MM.1S (cell line): ENCODE data around the gene FYCO1.

Source experiments
- DNase-seq: peaks from one replicate; pipeline ENCODE4 v3.0.0-alpha.2; 2015
- H2AFZ ChIP-seq: fragments of 300-600 bp; sonication (generic); 2 replicates; pipeline ENCODE4 v1.6.0; 2016; ENCODE audit warnings: antibody characterized with exemption, low read length
- H3F3A ChIP-seq: fragments of 300-600 bp; sonication (generic); 2 replicates; pipeline ENCODE4 v1.6.1; 2016; ENCODE audit warnings: mild to moderate bottlenecking, antibody characterized with exemption, low read length, moderate library complexity, mixed read lengths; ENCODE audit not compliant: insufficient read depth
- H3K27ac ChIP-seq: fragments of 300-600 bp; sonication (generic); 2 replicates; pipeline ENCODE4 v1.5.1; 2016; ENCODE audit warnings: mild to moderate bottlenecking, low read length
- H3K27me3 ChIP-seq: fragments of 300-600 bp; sonication (generic); replicated peaks from 2 replicates; pipeline ENCODE4 v1.6.0; 2016; ENCODE audit warnings: low read length; ENCODE audit not compliant: insufficient read depth
- H3K36me3 ChIP-seq: fragments of 300-600 bp; sonication (generic); replicated peaks from 2 replicates; pipeline ENCODE4 v1.6.1; 2016; ENCODE audit warnings: mild to moderate bottlenecking, low read length, mixed read lengths; ENCODE audit not compliant: insufficient read depth
- H3K4me1 ChIP-seq: fragments of 300-600 bp; sonication (generic); 2 replicates; pipeline ENCODE4 v1.6.1; 2016; ENCODE audit warnings: low read length, mixed read lengths
- H3K4me2 ChIP-seq: fragments of 300-600 bp; sonication (generic); 2 replicates; pipeline ENCODE4 v1.6.0; 2016; ENCODE audit warnings: low read depth, low read length
- H3K4me3 ChIP-seq: fragments of 300-600 bp; sonication (generic); 2 replicates; pipeline ENCODE4 v1.5.1; 2016; ENCODE audit warnings: low read length, mixed read lengths
- H3K79me2 ChIP-seq: fragments of 300-600 bp; sonication (generic); 2 replicates; pipeline ENCODE4 v1.6.1; 2016; ENCODE audit warnings: mixed run types, low read length, mixed read lengths
- H3K9ac ChIP-seq: fragments of 300-600 bp; sonication (generic); 2 replicates; pipeline ENCODE4 v1.6.1; 2016; ENCODE audit warnings: low read length, mixed read lengths
- H3K9me2 ChIP-seq: fragments of 300-600 bp; sonication (generic); replicated peaks from 2 replicates; pipeline ENCODE4 v1.6.1; 2016; ENCODE audit warnings: mild to moderate bottlenecking, low read length, mixed read lengths; ENCODE audit not compliant: insufficient read depth
- H3K9me3 ChIP-seq: fragments of 300-600 bp; sonication (generic); replicated peaks from 2 replicates; pipeline ENCODE4 v1.6.1; 2016; ENCODE audit warnings: mild to moderate bottlenecking, low read length, mixed read lengths; ENCODE audit not compliant: insufficient read depth
- H4K20me1 ChIP-seq: fragments of 300-600 bp; sonication (generic); 2 replicates; pipeline ENCODE4 v1.6.1; 2016; ENCODE audit warnings: mild to moderate bottlenecking, low read length, moderate library complexity, mixed read lengths; ENCODE audit not compliant: insufficient read depth
- CTCF ChIP-seq: fragments of 300-600 bp; sonication (generic); IDR thresholded peaks from 2 replicates; pipeline ENCODE4 v1.5.1; 2016; ENCODE audit warnings: antibody characterized with exemption, low read length, mixed read lengths
- EZH2 ChIP-seq: fragments of 300-600 bp; sonication (generic); optimal IDR thresholded peaks from 2 replicates; pipeline ENCODE3; 2017; ENCODE audit warnings: low read depth, mild to moderate bottlenecking, antibody characterized with exemption, low read length, mixed read lengths
- EZH2phosphoT487 ChIP-seq: fragments of 300-600 bp; sonication (generic); IDR thresholded peaks from 2 replicates; pipeline ENCODE4 v1.6.1; 2018; ENCODE audit warnings: antibody characterized with exemption, low read length

FYCO1 gene

GRCh38 chr3:45940004-45940780 is 55.4 kb downstream of the FYCO1 start:
- Histone ChIP-seq H3K9me3 (no peaks in the 10 kb centered on the region), H3K4me2 (no peak overlapping the region), H4K20me1 (no peaks in the 10 kb centered on the region), H3K79me2 (no peaks in the 10 kb centered on the region), H3K9me2 (no peaks in the 10 kb centered on the region), H3K27ac (no peak overlapping the region), H2AFZ (no peak overlapping the region), H3F3A (no peaks in the 10 kb centered on the region), H3K36me3 (no peaks in the 10 kb centered on the region), H3K27me3 (no peaks in the 10 kb centered on the region), H3K4me1 (peaks cover 8% of the 10 kb centered on the region), H3K4me3 (no peak overlapping the region), H3K9ac (no peak overlapping the region)
- TF ChIP-seq CTCF (no peak), EZH2phosphoT487 (no peak), EZH2 (no peak)
- DNase-seq = no peak

GRCh38 chr3:45939341-45939771 is 56.3 kb downstream of the FYCO1 start:
- no peak for DNase-seq
- no peak overlapping the region for H3K4me2 ChIP-seq
- TF ChIP-seq CTCF (no peak), EZH2phosphoT487 (no peak), EZH2 (no peak)
- no peaks in the 10 kb centered on the region for H4K20me1 ChIP-seq
- H3K9ac ChIP-seq = no peak overlapping the region
- H3K9me3 ChIP-seq = no peaks in the 10 kb centered on the region
- no peaks in the 10 kb centered on the region for H3K9me2 ChIP-seq
- H3K36me3 ChIP-seq = no peaks in the 10 kb centered on the region
- H2AFZ ChIP-seq = no peak overlapping the region; the same call in 1 of the 2 replicates
- H3F3A ChIP-seq = no peaks in the 10 kb centered on the region
- no peak overlapping the region for H3K4me3 ChIP-seq
- H3K27ac ChIP-seq = no peak overlapping the region
- no peaks in the 10 kb centered on the region for H3K79me2 ChIP-seq
- H3K4me1 ChIP-seq = peaks cover 8% of the 10 kb centered on the region
- no peaks in the 10 kb centered on the region for H3K27me3 ChIP-seq

GRCh38 chr3:45938864-45939263 is 56.8 kb downstream of the FYCO1 start:
- no peaks in the 10 kb centered on the region for H3F3A ChIP-seq
- no peak overlapping the region for H3K4me3 ChIP-seq
- no peak overlapping the region for H3K4me2 ChIP-seq
- no peaks in the 10 kb centered on the region for H3K9me3 ChIP-seq
- peak overlapping the region; percentile 28; the same call in 1 of the 2 replicates for H2AFZ ChIP-seq
- peak; percentile 87 for TF ChIP-seq CTCF
- no peak for TF ChIP-seq EZH2phosphoT487
- no peak for TF ChIP-seq EZH2
- peak; percentile 90 for DNase-seq
- no peaks in the 10 kb centered on the region for H4K20me1 ChIP-seq
- no peak overlapping the region for H3K9ac ChIP-seq
- no peak overlapping the region for H3K27ac ChIP-seq
- no peaks in the 10 kb centered on the region for H3K9me2 ChIP-seq
- H3K4me1 ChIP-seq = peaks cover 8% of the 10 kb centered on the region
- no peaks in the 10 kb centered on the region for H3K27me3 ChIP-seq
- H3K79me2 ChIP-seq = no peaks in the 10 kb centered on the region
- H3K36me3 ChIP-seq = no peaks in the 10 kb centered on the region
